ENCODE data around the gene DTNBP1. TPM values are rescaled to one million over a fixed set of nuclear protein-coding genes. Genes with fewer than 3 reads are reported as not detected.
A peak's percentile ranks its signal among the peaks of the same experiment; 100 is the strongest.

The DTNBP1 gene
- total RNA-seq, 1 donor from 2014 or later, result 19.2 TPM

GRCh38 chr6:15518878-15519277 lies 143.9 kb downstream of the DTNBP1 start:
- Histone ChIP-seq H3K27me3 (ENCODE audit: low read depth) (no peaks in the 10 kb centered on the region), H3K4me3 (no peak overlapping the region), H3K4me1 (peaks cover 50% of the 10 kb centered on the region), H3K36me3 (peaks cover 91% of the 10 kb centered on the region), H3K27ac (replicated peaks) (no peak overlapping the region), H3K9me3 (replicated peaks) (no peaks in the 10 kb centered on the region)
- intact Hi-C loops (cut with micrococcal nuclease), result no loop called here
- no peak for DNase-seq
- TF ChIP-seq, protein P1, sequence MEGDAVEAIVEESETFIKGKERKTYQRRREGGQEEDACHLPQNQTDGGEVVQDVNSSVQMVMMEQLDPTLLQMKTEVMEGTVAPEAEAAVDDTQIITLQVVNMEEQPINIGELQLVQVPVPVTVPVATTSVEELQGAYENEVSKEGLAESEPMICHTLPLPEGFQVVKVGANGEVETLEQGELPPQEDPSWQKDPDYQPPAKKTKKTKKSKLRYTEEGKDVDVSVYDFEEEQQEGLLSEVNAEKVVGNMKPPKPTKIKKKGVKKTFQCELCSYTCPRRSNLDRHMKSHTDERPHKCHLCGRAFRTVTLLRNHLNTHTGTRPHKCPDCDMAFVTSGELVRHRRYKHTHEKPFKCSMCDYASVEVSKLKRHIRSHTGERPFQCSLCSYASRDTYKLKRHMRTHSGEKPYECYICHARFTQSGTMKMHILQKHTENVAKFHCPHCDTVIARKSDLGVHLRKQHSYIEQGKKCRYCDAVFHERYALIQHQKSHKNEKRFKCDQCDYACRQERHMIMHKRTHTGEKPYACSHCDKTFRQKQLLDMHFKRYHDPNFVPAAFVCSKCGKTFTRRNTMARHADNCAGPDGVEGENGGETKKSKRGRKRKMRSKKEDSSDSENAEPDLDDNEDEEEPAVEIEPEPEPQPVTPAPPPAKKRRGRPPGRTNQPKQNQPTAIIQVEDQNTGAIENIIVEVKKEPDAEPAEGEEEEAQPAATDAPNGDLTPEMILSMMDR (IDR thresholded peaks at IDR 0.05; ENCODE audit: borderline replicate concordance), result no peak

DNA sequence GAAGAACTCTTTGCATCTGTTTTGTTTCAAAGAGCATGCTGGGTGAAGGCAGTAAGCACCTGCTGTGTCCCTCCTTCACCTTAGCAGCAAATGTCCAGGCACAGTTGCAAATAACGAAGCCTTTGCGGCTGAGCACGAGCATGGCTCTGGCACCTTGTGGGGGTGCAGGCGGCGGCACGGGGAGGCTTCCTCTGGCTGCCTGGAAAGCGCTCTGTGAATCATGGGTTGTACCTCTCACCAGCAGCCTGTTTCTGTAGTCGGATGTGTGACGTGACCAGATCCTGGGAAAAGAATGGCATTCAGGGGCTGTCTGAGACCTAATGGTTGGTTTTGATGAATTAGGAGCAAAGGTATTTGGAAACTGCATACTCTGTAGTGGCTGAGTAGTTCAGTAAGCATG lies 144.8 kb downstream of the DTNBP1 start:
- TF ChIP-seq, protein P1 (IDR thresholded peaks at IDR 0.05; ENCODE audit: borderline replicate concordance), result no peak
- Histone ChIP-seq H3K4me3 (no peak overlapping the region), H3K36me3 (peaks cover 91% of the 10 kb centered on the region), H3K27me3 (ENCODE audit: low read depth) (no peaks in the 10 kb centered on the region), H3K9me3 (replicated peaks) (no peaks in the 10 kb centered on the region), H3K27ac (replicated peaks) (no peak overlapping the region), H3K4me1 (peaks cover 51% of the 10 kb centered on the region)
- intact Hi-C loops (cut with micrococcal nuclease), result no loop called here
- no peak for DNase-seq

DNA sequence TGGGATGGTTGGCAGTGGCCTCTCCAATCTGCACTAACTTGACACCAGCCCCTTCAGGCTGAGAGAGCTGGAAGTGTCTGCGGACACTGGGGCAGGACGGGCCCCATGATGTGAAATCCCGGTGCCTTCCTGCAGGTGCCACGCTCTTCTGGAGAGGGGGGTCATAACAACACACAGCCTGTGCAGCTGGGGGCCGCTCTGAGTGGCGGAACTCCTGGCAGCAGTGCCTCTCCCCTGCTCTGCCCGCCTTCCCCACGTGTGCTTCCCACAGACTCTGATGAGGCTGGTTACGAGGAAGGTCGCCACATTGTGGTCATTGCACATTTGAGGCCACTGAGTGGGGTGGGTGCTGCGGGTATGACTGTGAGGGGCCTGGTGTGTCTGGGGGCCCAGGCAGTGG lies 145.2 kb downstream of the DTNBP1 start:
- intact Hi-C loops (cut with micrococcal nuclease), result no loop called here
- TF ChIP-seq, protein P1 (IDR thresholded peaks at IDR 0.05; ENCODE audit: borderline replicate concordance), result no peak
- H3K4me1 ChIP-seq, result peaks cover 54% of the 10 kb centered on the region

DNA sequence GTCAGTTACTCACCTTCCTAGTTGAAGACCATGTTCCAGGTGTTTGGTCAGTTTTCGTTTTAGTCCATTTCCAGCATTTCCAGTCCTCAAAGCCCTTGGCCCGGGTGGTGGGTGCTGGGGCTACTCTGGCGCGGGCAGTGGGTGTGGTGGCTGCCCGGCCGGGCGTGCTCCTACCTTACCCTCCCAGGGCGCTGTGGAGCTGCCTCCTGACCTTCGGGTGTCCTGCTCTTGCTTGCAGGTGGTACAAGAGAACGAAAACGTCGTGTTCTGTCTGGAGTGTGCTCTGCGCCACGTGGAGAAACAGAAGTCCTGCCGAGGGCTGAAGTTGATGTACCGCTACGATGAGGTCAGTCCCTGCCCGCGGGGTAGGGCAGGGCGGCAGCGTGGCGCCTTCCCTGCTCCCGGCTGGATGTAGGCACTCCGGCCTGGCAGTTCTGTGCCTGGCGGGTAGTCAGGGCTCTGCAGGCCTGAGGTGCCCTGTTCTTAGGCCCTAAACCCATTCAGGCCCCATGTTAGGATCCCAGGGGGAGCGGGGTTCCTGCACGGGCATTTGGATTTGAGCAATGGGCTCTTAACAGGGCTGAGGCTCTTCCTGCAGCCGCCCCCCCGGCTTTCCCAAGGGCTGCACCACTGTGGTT lies 145.8 kb downstream of the DTNBP1 start:
- Histone ChIP-seq H3K27me3 (ENCODE audit: low read depth) (no peaks in the 10 kb centered on the region), H3K4me3 (no peak overlapping the region), H3K4me1 (peaks cover 58% of the 10 kb centered on the region), H3K27ac (replicated peaks) (no peak overlapping the region), H3K9me3 (replicated peaks) (no peaks in the 10 kb centered on the region), H3K36me3 (peaks cover 87% of the 10 kb centered on the region)
- DNase-seq, result no peak
- TF ChIP-seq, protein P1 (IDR thresholded peaks at IDR 0.05; ENCODE audit: borderline replicate concordance), result no peak
- intact Hi-C loops (cut with micrococcal nuclease), result no loop called here

More for the DNA sequence above, 145.2 kb downstream of the DTNBP1 start:
- Histone ChIP-seq H3K9me3 (replicated peaks) (no peaks in the 10 kb centered on the region), H3K27me3 (ENCODE audit: low read depth) (no peaks in the 10 kb centered on the region), H3K4me3 (no peak overlapping the region), H3K27ac (replicated peaks) (no peak overlapping the region), H3K36me3 (peaks cover 92% of the 10 kb centered on the region)
- no peak for DNase-seq

- intact Hi-C loops (cut with micrococcal nuclease), result no loop called here
- no peaks in the 10 kb centered on the region for H3K27me3 ChIP-seq (ENCODE audit: low read depth)
- TF ChIP-seq, protein P1 (IDR thresholded peaks at IDR 0.05; ENCODE audit: borderline replicate concordance), result no peak
- no peaks in the 10 kb centered on the region for H3K9me3 ChIP-seq (replicated peaks)
- peak overlapping the region; percentile 89 for H3K27ac ChIP-seq (replicated peaks)
- H3K36me3 ChIP-seq, result peaks cover 84% of the 10 kb centered on the region
- peaks cover 57% of the 10 kb centered on the region for H3K4me1 ChIP-seq
- no peak for DNase-seq
- H3K4me3 ChIP-seq, result no peak overlapping the region
Measured at GRCh38 chr6:15516378-15516777, 146.4 kb downstream of the DTNBP1 start.

All from left ventricle myocardium inferior (tissue), 1 donor.